ENCODE results near the gene NTM. TPM values are rescaled to one million over a fixed set of nuclear protein-coding genes. Genes with fewer than 3 reads are reported as not detected.

Gene NTM
- total and polyA plus RNA-seq, 12 donors = 0.26 to 11.5 (median 4.0) TPM

GRCh38 chr11:132020001-132020400 lies 649.6 kb downstream of the NTM start:
- Histone ChIP-seq H3K4me1 (replicated peaks in 1 of 2) (no peaks in the 10 kb centered on the region), H3K27ac (no peak overlapping the region), H3K36me3 (replicated peaks in 1 of 2) (no peaks in the 10 kb centered on the region), H3K9me3 (replicated peaks in 1 of 3) (no peaks in the 10 kb centered on the region), H3K4me3 (no peak overlapping the region), H3K27me3 (no peaks in the 10 kb centered on the region)
- WGBS, 4 donors = 89 to 96% (median 93%) methylated on average over 1 of the region's 1 CpG
- no peak for DNase-seq
- TF ChIP-seq POLR2A (IDR thresholded peaks at IDR 0.05) (no peak), CTCF (IDR thresholded peaks at IDR 0.05) (no peak)
- intact Hi-C loops (cut with DNase I) = no loop called here

GRCh38 chr11:132022285-132022684 lies 651.9 kb downstream of the NTM start:
- WGBS, 4 donors = 82 to 90% (median 85%) methylated on average over 5 of the region's 5 CpGs
- intact Hi-C loops (cut with DNase I) = no loop called here
- no peak for DNase-seq
- no peaks in the 10 kb centered on the region for H3K36me3 ChIP-seq (replicated peaks in 1 of 2)
- no peak overlapping the region for H3K27ac ChIP-seq
- no peaks in the 10 kb centered on the region for H3K27me3 ChIP-seq
- TF ChIP-seq CTCF (IDR thresholded peaks at IDR 0.05) (no peak), POLR2A (IDR thresholded peaks at IDR 0.05) (no peak)
- H3K4me1 ChIP-seq (replicated peaks in 1 of 2) = no peaks in the 10 kb centered on the region
- H3K4me3 ChIP-seq = no peak overlapping the region
- no peaks in the 10 kb centered on the region for H3K9me3 ChIP-seq (replicated peaks in 1 of 3)

- Histone ChIP-seq H3K27me3 (no peaks in the 10 kb centered on the region), H3K36me3 (replicated peaks in 1 of 2) (no peaks in the 10 kb centered on the region), H3K9me3 (replicated peaks in 1 of 3) (no peaks in the 10 kb centered on the region), H3K4me1 (replicated peaks in 1 of 2) (no peaks in the 10 kb centered on the region), H3K4me3 (no peak overlapping the region), H3K27ac (no peak overlapping the region)
- intact Hi-C loops (cut with DNase I) = no loop called here
- WGBS, 4 donors = 56 to 62% (median 57%) methylated on average over 6 of the region's 6 CpGs
- DNase-seq = no peak
- no peak for TF ChIP-seq CTCF (IDR thresholded peaks at IDR 0.05)
- TF ChIP-seq POLR2A (IDR thresholded peaks at IDR 0.05) = no peak
These were observed 652.5 kb downstream of the NTM start for GRCh38 chr11:132022733-132023478.

GRCh38 chr11:132024587-132025295 lies 654.3 kb downstream of the NTM start:
- Histone ChIP-seq H3K27me3 (no peaks in the 10 kb centered on the region), H3K9me3 (replicated peaks in 1 of 3) (no peaks in the 10 kb centered on the region), H3K4me3 (no peak overlapping the region), H3K27ac (no peak overlapping the region), H3K4me1 (replicated peaks in 1 of 2) (no peaks in the 10 kb centered on the region), H3K36me3 (replicated peaks in 1 of 2) (no peaks in the 10 kb centered on the region)
- DNase-seq = no peak
- TF ChIP-seq CTCF (IDR thresholded peaks at IDR 0.05) (no peak), POLR2A (IDR thresholded peaks at IDR 0.05) (no peak)
- WGBS, 4 donors = 74 to 81% (median 76%) methylated on average over 8 of the region's 8 CpGs
- intact Hi-C loops (cut with DNase I) = loop anchor here in 1 of 2 donors (5.0 kb wide), 1 partner anchor 277 kb away; no protein-coding TSS in a partner anchor

Measured in adrenal gland (tissue), 12 donors.